HepG2 (cell line): ENCODE results near the gene RTN4RL2. TPM values are rescaled to one million over a fixed set of nuclear protein-coding genes. Genes with fewer than 3 reads are reported as not detected.

ENCODE experiments used
- FOXC1 ChIP-seq: sonication (generic); formaldehyde crosslinking; IDR thresholded peaks from 2 replicates; pipeline ENCODE4 v1.8.0; 2022; ENCODE audit warnings: mild to moderate bottlenecking, missing genetic modification reagents, borderline replicate concordance
- HCFC1 ChIP-seq: fragments of 150-350 bp; IDR thresholded peaks from 2 replicates; pipeline ENCODE4 v1.6.1; 2014; ENCODE audit warnings: low read depth, low read length
- MTA3 ChIP-seq: sonication (generic); formaldehyde crosslinking; IDR thresholded peaks from 2 replicates; pipeline ENCODE4 v1.4.0; 2020; ENCODE audit warnings: missing genetic modification reagents
- NCOA1 ChIP-seq: sonication (generic); formaldehyde crosslinking; IDR thresholded peaks from 2 replicates; pipeline ENCODE4 v1.9.0; 2021; ENCODE audit warnings: missing genetic modification reagents
- POGZ ChIP-seq: sonication (generic); formaldehyde crosslinking; IDR thresholded peaks from 2 replicates; pipeline ENCODE4 v1.4.0; 2020; ENCODE audit warnings: mild to moderate bottlenecking, missing genetic modification reagents
- PRMT3 ChIP-seq: sonication (generic); formaldehyde crosslinking; IDR thresholded peaks from 2 replicates; pipeline ENCODE4 v1.8.1; 2022; ENCODE audit warnings: low read depth, mild to moderate bottlenecking, moderate library complexity, missing genetic modification reagents, borderline replicate concordance
- RAD51 ChIP-seq: fragments of 450-650 bp; IDR thresholded peaks from 2 replicates; pipeline ENCODE4 v1.6.1; 2016; ENCODE audit warnings: borderline replicate concordance
- SOX6 ChIP-seq, 2 experiments: fragments of 450-650 bp in 1 of 2; sonication (generic) in 1 of 2; formaldehyde crosslinking in 1 of 2; IDR thresholded peaks; 2 replicates each; pipeline versions ENCODE4 v1.4.0 to v1.6.1; 2017 to 2020; ENCODE audit warnings: antibody characterized with exemption in 1 of 2, mild to moderate bottlenecking in 1 of 2, missing genetic modification reagents in 1 of 2
- TARDBP ChIP-seq: sonication (generic); formaldehyde crosslinking; IDR thresholded peaks from 2 replicates; pipeline ENCODE4 v1.8.0; 2022; ENCODE audit warnings: mild to moderate bottlenecking, missing genetic modification reagents
- ZFX ChIP-seq: sonication (generic); formaldehyde crosslinking; IDR thresholded peaks from 2 replicates; pipeline ENCODE4 v1.4.0; 2020; ENCODE audit warnings: mild to moderate bottlenecking, low read depth, missing genetic modification reagents, moderate library complexity
- ZKSCAN1 ChIP-seq: fragments of 150-350 bp; IDR thresholded peaks from 2 replicates; pipeline ENCODE4 v1.6.1; 2014; ENCODE audit warnings: low read length
- ZNF121 ChIP-seq: sonication (generic); formaldehyde crosslinking; IDR thresholded peaks from 2 replicates; pipeline ENCODE4 v1.5.0; 2020; ENCODE audit warnings: mild to moderate bottlenecking, missing genetic modification reagents
- ZNF432 ChIP-seq: sonication (generic); formaldehyde crosslinking; IDR thresholded peaks from 2 replicates; pipeline ENCODE4 v1.5.0; 2020; ENCODE audit warnings: missing genetic modification reagents, mild to moderate bottlenecking, borderline replicate concordance
- ZNF441 ChIP-seq: sonication (generic); formaldehyde crosslinking; IDR thresholded peaks from 2 replicates; pipeline ENCODE4 v1.7.0; 2021; ENCODE audit warnings: missing genetic modification reagents, borderline replicate concordance
- ZNF562 ChIP-seq: sonication (generic); formaldehyde crosslinking; IDR thresholded peaks from 2 replicates; pipeline ENCODE4 v1.8.0; 2022; ENCODE audit warnings: missing genetic modification reagents, borderline replicate concordance
- polyA plus RNA-seq, 8 experiments: library from polyadenylated mRNA; depleted of rRNA in 3 of 8; stranded (reverse) in 7 of 8; unstranded in 1 of 8; fragments of >200 nt; fragmentation: Illumina TruSeq in 4 of 8; extraction: Trizol in 4 of 8; gene quantifications; 2 replicates each; pipeline versions ENCODE4 v1.2.1 to v1.2.3, GENCODE V29; 2011 to 2016; ENCODE audit warnings: low read depth in 4 of 8, missing spikeins in 1 of 8, mixed read lengths in 1 of 8; ENCODE audit not compliant: insufficient read depth in 1 of 8
- total RNA-seq, 5 experiments: library from RNA; depleted of rRNA; stranded (reverse); fragments of >200 nt; fragmentation: Illumina TruSeq; extraction: Trizol; gene quantifications; 2 replicates each; pipeline ENCODE4 v1.2.3, GENCODE V29; 2016; ENCODE audit warnings: low read depth in 1 of 5
- TF ChIP-seq, protein P1 (sequence below): sonication (generic); formaldehyde crosslinking; IDR thresholded peaks from 2 replicates; pipeline ENCODE4 v1.4.0; 2020; ENCODE audit warnings: missing genetic modification reagents
- TF ChIP-seq, protein P2 (sequence below): sonication (generic); formaldehyde crosslinking; IDR thresholded peaks from 2 replicates; pipeline ENCODE4 v1.9.0; 2022; ENCODE audit warnings: missing genetic modification reagents, mild to moderate bottlenecking, borderline replicate concordance
- TF ChIP-seq, protein P3 (sequence below): sonication (generic); formaldehyde crosslinking; IDR thresholded peaks from 2 replicates; pipeline ENCODE4 v1.5.1; 2020; ENCODE audit warnings: missing genetic modification reagents, mild to moderate bottlenecking, borderline replicate concordance
- TF ChIP-seq, protein P4 (sequence below): IDR thresholded peaks from 2 replicates; pipeline ENCODE4 v1.6.1; 2016; ENCODE audit warnings: mild to moderate bottlenecking
- TF ChIP-seq, protein P5 (sequence below): sonication (generic); formaldehyde crosslinking; IDR thresholded peaks from 2 replicates; pipeline ENCODE4 v1.5.1; 2020; ENCODE audit warnings: missing genetic modification reagents, mild to moderate bottlenecking, borderline replicate concordance
- TF ChIP-seq, protein P6 (sequence below): sonication (generic); formaldehyde crosslinking; IDR thresholded peaks from 2 replicates; pipeline ENCODE4 v1.4.0; 2020; ENCODE audit warnings: mild to moderate bottlenecking, missing genetic modification reagents

Gene RTN4RL2
- total and polyA plus RNA-seq, 2 of the 13 experiments (the other 11 are each of a cell fraction or from before 2014, with no cell fraction given), result 1.3 to 4.3 TPM

DNA sequence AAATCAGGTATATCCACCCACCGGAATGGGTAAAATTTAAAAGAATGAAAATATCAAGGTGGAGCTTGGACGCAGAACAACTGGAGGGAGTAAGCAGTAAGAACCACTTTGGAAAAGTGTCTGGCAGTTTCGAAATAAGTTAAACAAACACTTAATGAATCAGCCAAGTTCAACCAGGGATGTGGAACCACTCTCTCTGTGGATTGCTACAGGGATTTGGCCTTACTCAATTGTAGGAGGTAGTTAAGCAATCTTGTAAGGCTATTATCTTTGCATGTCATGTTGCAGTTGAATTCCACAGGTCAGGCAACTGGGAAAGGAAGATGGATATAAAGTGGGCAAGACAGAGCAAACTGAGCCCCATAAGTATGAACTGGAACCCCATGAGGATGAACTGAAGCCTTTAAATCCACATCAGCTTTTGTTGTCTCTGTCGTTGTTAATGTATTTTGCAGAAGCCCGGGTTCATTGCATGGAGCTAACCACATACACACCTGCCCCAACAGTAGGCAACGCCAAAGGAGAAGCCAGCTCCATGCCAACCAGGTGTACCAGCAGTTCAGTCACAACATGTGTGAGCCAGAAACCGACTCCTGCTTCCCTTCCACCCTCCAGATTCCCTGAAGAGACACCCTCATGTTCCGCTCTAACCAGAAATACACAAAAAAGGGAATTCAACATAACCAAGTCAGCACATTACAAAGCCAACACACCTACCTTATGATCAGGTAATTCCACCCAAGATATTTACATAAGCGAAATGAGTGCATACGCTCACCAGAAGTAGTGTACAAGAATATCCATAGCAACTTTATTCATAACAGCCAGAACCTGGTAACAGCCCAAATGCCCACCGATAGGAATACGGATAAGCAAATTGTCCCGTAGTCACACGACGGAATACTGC, 25.4 kb upstream of the RTN4RL2 start (continued):
- TF ChIP-seq ZNF432, result no peak
- TF ChIP-seq, protein P1, sequence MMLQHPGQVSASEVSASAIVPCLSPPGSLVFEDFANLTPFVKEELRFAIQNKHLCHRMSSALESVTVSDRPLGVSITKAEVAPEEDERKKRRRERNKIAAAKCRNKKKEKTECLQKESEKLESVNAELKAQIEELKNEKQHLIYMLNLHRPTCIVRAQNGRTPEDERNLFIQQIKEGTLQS (CRISPR knock-in tag), result no peak
- peak; percentile 89 for TF ChIP-seq TARDBP (CRISPR knock-in tag)
- TF ChIP-seq, protein P2, sequence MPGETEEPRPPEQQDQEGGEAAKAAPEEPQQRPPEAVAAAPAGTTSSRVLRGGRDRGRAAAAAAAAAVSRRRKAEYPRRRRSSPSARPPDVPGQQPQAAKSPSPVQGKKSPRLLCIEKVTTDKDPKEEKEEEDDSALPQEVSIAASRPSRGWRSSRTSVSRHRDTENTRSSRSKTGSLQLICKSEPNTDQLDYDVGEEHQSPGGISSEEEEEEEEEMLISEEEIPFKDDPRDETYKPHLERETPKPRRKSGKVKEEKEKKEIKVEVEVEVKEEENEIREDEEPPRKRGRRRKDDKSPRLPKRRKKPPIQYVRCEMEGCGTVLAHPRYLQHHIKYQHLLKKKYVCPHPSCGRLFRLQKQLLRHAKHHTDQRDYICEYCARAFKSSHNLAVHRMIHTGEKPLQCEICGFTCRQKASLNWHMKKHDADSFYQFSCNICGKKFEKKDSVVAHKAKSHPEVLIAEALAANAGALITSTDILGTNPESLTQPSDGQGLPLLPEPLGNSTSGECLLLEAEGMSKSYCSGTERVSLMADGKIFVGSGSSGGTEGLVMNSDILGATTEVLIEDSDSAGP (CRISPR knock-in tag), result no peak
- TF ChIP-seq SOX6 (IDR thresholded peaks at IDR 0.05), result no peak
- peak; percentile 94 for TF ChIP-seq SOX6 (CRISPR knock-in tag; IDR thresholded peaks at IDR 0.05)
- no peak for TF ChIP-seq FOXC1
- no peak for TF ChIP-seq MTA3 (CRISPR knock-in tag)
- no peak for TF ChIP-seq ZNF562 (CRISPR knock-in tag)
- TF ChIP-seq ZNF441, result peak; percentile 36; the same call in 1 of the 2 replicates
- TF ChIP-seq, protein P3, sequence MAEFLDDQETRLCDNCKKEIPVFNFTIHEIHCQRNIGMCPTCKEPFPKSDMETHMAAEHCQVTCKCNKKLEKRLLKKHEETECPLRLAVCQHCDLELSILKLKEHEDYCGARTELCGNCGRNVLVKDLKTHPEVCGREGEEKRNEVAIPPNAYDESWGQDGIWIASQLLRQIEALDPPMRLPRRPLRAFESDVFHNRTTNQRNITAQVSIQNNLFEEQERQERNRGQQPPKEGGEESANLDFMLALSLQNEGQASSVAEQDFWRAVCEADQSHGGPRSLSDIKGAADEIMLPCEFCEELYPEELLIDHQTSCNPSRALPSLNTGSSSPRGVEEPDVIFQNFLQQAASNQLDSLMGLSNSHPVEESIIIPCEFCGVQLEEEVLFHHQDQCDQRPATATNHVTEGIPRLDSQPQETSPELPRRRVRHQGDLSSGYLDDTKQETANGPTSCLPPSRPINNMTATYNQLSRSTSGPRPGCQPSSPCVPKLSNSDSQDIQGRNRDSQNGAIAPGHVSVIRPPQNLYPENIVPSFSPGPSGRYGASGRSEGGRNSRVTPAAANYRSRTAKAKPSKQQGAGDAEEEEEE (CRISPR knock-in tag), result no peak
- TF ChIP-seq, protein P4, sequence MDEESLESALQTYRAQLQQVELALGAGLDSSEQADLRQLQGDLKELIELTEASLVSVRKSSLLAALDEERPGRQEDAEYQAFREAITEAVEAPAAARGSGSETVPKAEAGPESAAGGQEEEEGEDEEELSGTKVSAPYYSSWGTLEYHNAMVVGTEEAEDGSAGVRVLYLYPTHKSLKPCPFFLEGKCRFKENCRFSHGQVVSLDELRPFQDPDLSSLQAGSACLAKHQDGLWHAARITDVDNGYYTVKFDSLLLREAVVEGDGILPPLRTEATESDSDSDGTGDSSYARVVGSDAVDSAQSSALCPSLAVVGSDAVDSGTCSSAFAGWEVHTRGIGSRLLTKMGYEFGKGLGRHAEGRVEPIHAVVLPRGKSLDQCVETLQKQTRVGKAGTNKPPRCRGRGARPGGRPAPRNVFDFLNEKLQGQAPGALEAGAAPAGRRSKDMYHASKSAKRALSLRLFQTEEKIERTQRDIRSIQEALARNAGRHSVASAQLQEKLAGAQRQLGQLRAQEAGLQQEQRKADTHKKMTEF, result peak; percentile 89
- TF ChIP-seq NCOA1 (CRISPR knock-in tag), result peak; percentile 56; the same call in 1 of the 2 replicates
- TF ChIP-seq, protein P5, sequence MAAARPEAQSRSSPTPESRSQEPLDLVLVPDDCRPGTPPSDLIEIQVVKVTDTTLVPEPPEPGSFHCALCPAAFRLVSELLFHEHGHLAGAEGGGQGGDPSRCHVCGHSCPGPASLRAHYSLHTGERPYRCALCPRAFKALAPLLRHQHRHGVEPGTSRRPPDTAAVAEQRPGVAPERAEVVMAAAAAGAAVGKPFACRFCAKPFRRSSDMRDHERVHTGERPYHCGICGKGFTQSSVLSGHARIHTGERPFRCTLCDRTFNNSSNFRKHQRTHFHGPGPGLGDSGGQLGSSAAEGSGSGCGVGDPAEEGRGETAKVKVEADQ, result no peak
- TF ChIP-seq, protein P6, sequence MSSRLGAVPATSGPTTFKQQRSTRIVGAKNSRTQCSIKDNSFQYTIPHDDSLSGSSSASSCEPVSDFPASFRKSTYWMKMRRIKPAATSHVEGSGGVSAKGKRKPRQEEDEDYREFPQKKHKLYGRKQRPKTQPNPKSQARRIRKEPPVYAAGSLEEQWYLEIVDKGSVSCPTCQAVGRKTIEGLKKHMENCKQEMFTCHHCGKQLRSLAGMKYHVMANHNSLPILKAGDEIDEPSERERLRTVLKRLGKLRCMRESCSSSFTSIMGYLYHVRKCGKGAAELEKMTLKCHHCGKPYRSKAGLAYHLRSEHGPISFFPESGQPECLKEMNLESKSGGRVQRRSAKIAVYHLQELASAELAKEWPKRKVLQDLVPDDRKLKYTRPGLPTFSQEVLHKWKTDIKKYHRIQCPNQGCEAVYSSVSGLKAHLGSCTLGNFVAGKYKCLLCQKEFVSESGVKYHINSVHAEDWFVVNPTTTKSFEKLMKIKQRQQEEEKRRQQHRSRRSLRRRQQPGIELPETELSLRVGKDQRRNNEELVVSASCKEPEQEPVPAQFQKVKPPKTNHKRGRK, result no peak
- TF ChIP-seq ZNF121, result no peak
- TF ChIP-seq HCFC1, result no peak
- TF ChIP-seq RAD51, result no peak
- peak; percentile 73 for TF ChIP-seq POGZ (CRISPR knock-in tag)
- no peak for TF ChIP-seq ZFX (CRISPR knock-in tag)
- no peak for TF ChIP-seq PRMT3 (CRISPR knock-in tag)
- no peak for TF ChIP-seq ZKSCAN1
